ENCODE data around the gene KAT8. TPM values are rescaled to one million over a fixed set of nuclear protein-coding genes. Genes with fewer than 3 reads are reported as not detected.

KAT8 gene
- total and polyA plus RNA-seq, 2 of the 13 experiments (the other 11 are each of a cell fraction or from before 2014, with no cell fraction given): 79.0 to 84.2 TPM

DNA sequence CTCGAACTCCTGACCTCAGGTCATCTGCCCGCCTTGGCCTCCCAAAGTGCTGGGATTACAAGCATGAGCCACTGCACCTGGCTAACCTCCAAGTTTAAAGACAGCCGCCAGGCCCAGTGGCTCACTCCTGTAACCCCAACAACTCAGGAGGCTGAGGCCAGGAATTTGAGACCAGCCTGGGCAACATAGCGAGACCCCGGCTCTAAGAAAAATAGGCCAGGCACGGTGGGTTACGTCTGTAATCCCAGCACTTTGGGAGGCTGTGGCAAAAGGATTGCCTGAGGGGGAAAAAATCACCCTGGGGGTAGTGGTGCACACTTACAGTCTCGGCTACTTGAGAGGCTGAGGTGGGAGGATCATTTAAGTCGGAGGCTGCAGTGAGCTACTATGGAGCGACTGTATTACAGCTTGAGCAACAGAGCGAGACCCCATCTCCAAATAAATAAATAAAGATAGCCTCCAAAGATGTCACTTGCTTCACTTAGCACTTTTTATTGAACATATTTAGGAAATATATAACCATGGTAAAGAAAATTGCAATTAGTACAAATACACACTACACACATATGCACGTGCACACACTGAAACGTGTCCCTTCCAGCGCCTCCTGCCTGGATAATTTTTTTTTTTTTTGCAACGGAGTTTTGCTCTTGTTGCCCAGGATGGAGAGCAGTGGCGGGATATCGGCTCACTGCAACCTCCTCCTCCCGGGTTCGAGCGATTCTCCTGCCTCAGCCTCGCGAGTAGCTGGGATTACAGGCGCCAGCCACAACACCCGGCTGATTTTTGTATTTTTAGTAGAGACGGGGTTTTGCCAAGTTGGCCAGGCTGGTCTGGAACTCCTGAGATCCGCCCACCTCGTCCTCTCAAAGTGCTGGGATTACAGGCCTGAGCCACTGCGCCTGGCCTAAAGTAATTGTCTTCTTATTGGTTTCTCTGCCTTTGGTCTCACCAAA is 10.7 kb upstream of the KAT8 start (continued):
- TF ChIP-seq ZNF484 (CRISPR knock-in tag; IDR thresholded peaks at IDR 0.05; ENCODE audit: borderline replicate concordance, low read depth) (0 out of 2 replicates have a peak, but pooled peaks have one; percentile 51), HDAC1 (CRISPR knock-in tag; IDR thresholded peaks at IDR 0.05) (no peak), TGIF2 (CRISPR knock-in tag; IDR thresholded peaks at IDR 0.05) (no peak), CENPX (CRISPR knock-in tag; IDR thresholded peaks at IDR 0.05) (no peak), ZNF234 (CRISPR knock-in tag; conservative IDR thresholded peaks at IDR 0.05) (no peak), ZNF468 (CRISPR knock-in tag; IDR thresholded peaks at IDR 0.05) (0 out of 2 replicates have a peak, but pooled peaks have one; percentile 31), FLYWCH1 (CRISPR knock-in tag; IDR thresholded peaks at IDR 0.05) (no peak), ZNF746 (CRISPR knock-in tag; IDR thresholded peaks at IDR 0.05) (0 out of 2 replicates have a peak, but pooled peaks have one; percentile 6), ZSCAN25 (CRISPR knock-in tag; IDR thresholded peaks at IDR 0.05) (no peak), KMT2B (CRISPR knock-in tag; IDR thresholded peaks at IDR 0.05) (no peak), ZNF333 (CRISPR knock-in tag; IDR thresholded peaks at IDR 0.05; ENCODE audit: borderline replicate concordance) (0 out of 2 replicates have a peak, but pooled peaks have one; percentile 50), NR2F2 (IDR thresholded peaks at IDR 0.05; ENCODE audit: borderline replicate concordance, low read depth) (no peak)
- TF ChIP-seq, protein P1, sequence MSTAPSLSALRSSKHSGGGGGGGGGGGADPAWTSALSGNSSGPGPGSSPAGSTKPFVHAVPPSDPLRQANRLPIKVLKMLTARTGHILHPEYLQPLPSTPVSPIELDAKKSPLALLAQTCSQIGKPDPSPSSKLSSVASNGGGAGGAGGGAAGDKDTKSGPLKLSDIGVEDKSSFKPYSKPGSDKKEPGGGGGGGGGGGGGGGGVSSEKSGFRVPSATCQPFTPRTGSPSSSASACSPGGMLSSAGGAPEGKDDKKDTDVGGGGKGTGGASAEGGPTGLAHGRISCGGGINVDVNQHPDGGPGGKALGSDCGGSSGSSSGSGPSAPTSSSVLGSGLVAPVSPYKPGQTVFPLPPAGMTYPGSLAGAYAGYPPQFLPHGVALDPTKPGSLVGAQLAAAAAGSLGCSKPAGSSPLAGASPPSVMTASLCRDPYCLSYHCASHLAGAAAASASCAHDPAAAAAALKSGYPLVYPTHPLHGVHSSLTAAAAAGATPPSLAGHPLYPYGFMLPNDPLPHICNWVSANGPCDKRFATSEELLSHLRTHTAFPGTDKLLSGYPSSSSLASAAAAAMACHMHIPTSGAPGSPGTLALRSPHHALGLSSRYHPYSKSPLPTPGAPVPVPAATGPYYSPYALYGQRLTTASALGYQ (CRISPR knock-in tag; IDR thresholded peaks at IDR 0.05): no peak
- TF ChIP-seq, protein P2, sequence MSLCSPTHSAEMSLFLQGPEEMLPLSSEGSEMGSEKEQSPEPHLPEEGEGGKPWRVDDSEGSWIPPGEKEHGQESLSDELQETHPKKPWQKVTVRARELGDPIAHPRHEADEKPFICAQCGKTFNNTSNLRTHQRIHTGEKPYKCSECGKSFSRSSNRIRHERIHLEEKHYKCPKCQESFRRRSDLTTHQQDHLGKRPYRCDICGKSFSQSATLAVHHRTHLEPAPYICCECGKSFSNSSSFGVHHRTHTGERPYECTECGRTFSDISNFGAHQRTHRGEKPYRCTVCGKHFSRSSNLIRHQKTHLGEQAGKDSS (CRISPR knock-in tag; IDR thresholded peaks at IDR 0.05; ENCODE audit: borderline replicate concordance, low read depth): no peak
- TF ChIP-seq, protein P3, sequence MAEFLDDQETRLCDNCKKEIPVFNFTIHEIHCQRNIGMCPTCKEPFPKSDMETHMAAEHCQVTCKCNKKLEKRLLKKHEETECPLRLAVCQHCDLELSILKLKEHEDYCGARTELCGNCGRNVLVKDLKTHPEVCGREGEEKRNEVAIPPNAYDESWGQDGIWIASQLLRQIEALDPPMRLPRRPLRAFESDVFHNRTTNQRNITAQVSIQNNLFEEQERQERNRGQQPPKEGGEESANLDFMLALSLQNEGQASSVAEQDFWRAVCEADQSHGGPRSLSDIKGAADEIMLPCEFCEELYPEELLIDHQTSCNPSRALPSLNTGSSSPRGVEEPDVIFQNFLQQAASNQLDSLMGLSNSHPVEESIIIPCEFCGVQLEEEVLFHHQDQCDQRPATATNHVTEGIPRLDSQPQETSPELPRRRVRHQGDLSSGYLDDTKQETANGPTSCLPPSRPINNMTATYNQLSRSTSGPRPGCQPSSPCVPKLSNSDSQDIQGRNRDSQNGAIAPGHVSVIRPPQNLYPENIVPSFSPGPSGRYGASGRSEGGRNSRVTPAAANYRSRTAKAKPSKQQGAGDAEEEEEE (CRISPR knock-in tag; IDR thresholded peaks at IDR 0.05; ENCODE audit: borderline replicate concordance): no peak
- TF ChIP-seq, protein P4, sequence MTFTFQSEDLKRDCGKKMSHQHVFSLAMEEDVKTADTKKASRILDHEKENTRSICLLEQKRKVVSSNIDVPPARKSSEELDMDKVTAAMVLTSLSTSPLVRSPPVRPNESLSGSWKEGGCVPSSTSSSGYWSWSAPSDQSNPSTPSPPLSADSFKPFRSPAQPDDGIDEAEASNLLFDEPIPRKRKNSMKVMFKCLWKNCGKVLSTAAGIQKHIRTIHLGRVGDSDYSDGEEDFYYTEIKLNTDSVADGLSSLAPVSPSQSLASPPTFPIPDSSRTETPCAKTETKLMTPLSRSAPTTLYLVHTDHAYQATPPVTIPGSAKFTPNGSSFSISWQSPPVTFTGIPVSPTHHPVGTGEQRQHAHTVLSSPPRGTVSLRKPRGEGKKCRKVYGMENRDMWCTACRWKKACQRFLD (CRISPR knock-in tag; IDR thresholded peaks at IDR 0.05; ENCODE audit: borderline replicate concordance): no peak
- TF ChIP-seq, protein P5, sequence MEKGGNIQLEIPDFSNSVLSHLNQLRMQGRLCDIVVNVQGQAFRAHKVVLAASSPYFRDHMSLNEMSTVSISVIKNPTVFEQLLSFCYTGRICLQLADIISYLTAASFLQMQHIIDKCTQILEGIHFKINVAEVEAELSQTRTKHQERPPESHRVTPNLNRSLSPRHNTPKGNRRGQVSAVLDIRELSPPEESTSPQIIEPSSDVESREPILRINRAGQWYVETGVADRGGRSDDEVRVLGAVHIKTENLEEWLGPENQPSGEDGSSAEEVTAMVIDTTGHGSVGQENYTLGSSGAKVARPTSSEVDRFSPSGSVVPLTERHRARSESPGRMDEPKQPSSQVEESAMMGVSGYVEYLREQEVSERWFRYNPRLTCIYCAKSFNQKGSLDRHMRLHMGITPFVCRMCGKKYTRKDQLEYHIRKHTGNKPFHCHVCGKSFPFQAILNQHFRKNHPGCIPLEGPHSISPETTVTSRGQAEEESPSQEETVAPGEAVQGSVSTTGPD (CRISPR knock-in tag; IDR thresholded peaks at IDR 0.05): 0 out of 2 replicates have a peak, but pooled peaks have one; percentile 67
- TF ChIP-seq, protein P6, sequence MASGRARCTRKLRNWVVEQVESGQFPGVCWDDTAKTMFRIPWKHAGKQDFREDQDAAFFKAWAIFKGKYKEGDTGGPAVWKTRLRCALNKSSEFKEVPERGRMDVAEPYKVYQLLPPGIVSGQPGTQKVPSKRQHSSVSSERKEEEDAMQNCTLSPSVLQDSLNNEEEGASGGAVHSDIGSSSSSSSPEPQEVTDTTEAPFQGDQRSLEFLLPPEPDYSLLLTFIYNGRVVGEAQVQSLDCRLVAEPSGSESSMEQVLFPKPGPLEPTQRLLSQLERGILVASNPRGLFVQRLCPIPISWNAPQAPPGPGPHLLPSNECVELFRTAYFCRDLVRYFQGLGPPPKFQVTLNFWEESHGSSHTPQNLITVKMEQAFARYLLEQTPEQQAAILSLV (CRISPR knock-in tag; IDR thresholded peaks at IDR 0.05; ENCODE audit: borderline replicate concordance): no peak

All from HepG2 (cell line).